Right lobe of liver (tissue), 4 donors: ENCODE results near the gene OR5AC2.

Experiments
- CTCF ChIP-seq, 4 donors: fragments of 200-600 bp in 3 of 4; fragments of 450-650 bp in 1 of 4; IDR thresholded peaks; one replicate each; pipeline versions ENCODE4 v1.5.1 to v1.8.0; 2016 to 2022; ENCODE audit warnings: antibody characterized with exemption in 4 of 4, mild to moderate bottlenecking in 2 of 4
- POLR2A ChIP-seq: fragments of 450-650 bp; IDR thresholded peaks from one replicate; pipeline ENCODE4 v1.6.1; 2017; ENCODE audit warnings: antibody characterized with exemption, mild to moderate bottlenecking
- donor health status: DM: no; HTN: no; CAD: no.
- donor health status: DM: no; HTN: no; CAD: no.
- donor health status: DM: no; HTN: yes; CAD: no.

GRCh38 chr3:98114264-98114663, 27.3 kb downstream of the OR5AC2 start:
- TF ChIP-seq POLR2A, result no peak
- TF ChIP-seq CTCF (IDR thresholded peaks at IDR 0.05), result no peak
